Gastroesophageal sphincter (tissue), 4 donors: ENCODE measurements around the gene BRAT1. TPM values are rescaled to one million over a fixed set of nuclear protein-coding genes. Genes with fewer than 3 reads are reported as not detected.

Experiments used
- ATAC-seq: fragments of 150-250 bp; one replicate; pipeline ENCODE4 v1.9.1; 2016; ENCODE audit warnings: mild to moderate bottlenecking, moderate library complexity
- H3K27ac ChIP-seq, 4 donors: fragments of 200-600 bp; sonication (generic) in 3 of 4; 1 replicate in 3 of 4; 2 replicates in 1 of 4; pipeline ENCODE4 v1.5.1; 2016 to 2019
- H3K27me3 ChIP-seq: fragments of 200-600 bp; sonication (generic); one replicate; pipeline ENCODE4 v1.5.1; 2019
- H3K36me3 ChIP-seq, 2 donors: fragments of 200-600 bp; sonication (generic); one replicate each; pipeline ENCODE4 v1.5.1; 2019; ENCODE audit warnings: control low read depth in 1 of 2
- H3K4me1 ChIP-seq, 3 donors: fragments of 200-600 bp; sonication (generic); 1 replicate in 2 of 3; 2 replicates in 1 of 3; pipeline ENCODE4 v1.5.1; 2016 to 2019; ENCODE audit warnings: control low read depth in 2 of 3
- H3K4me3 ChIP-seq, 2 donors: fragments of 200-600 bp; sonication (generic); one replicate each; pipeline ENCODE4 v1.5.1; 2019; ENCODE audit warnings: mild to moderate bottlenecking in 1 of 2, moderate library complexity in 1 of 2
- H3K9me3 ChIP-seq, 3 donors: fragments of 200-600 bp; sonication (generic); one replicate each; pipeline ENCODE4 v1.5.1; 2017 to 2019; ENCODE audit warnings: control low read depth in 2 of 3
- EP300 ChIP-seq: sonication (generic); formaldehyde crosslinking; IDR thresholded peaks from one replicate; pipeline ENCODE4 v1.6.1; 2017; ENCODE audit warnings: antibody characterized with exemption, mild to moderate bottlenecking
- POLR2A ChIP-seq, 2 donors: fragments of 450-650 bp; IDR thresholded peaks; one replicate each; pipeline ENCODE4 v1.6.1; 2017; ENCODE audit warnings: antibody characterized with exemption in 2 of 2, mild to moderate bottlenecking in 2 of 2, moderate library complexity in 1 of 2
- POLR2AphosphoS5 ChIP-seq: sonication (generic); formaldehyde crosslinking; IDR thresholded peaks from one replicate; pipeline ENCODE4 v1.6.1; 2017; ENCODE audit warnings: antibody characterized with exemption
- WGBS, 2 donors: methylation state at CpG; one replicate each; pipeline ENCODE4 v1.1.5; 2018; ENCODE audit warnings: low coverage in 1 of 2; 5-methylcytosine and 5-hydroxymethylcytosine counted together
- total RNA-seq, 4 donors: library from RNA; depleted of rRNA; stranded (reverse); fragments of >200 nt; gene quantifications; one replicate each; pipeline ENCODE4 v1.1.0, GENCODE V29; 2016
- TF ChIP-seq, protein P1 (sequence below), 4 experiments: fragments of 200-600 bp in 2 of 4; fragments of 450-650 bp in 2 of 4; sonication (generic) in 1 of 4; IDR thresholded peaks; one replicate each; pipeline ENCODE4 v1.5.1; 2017 to 2019; ENCODE audit warnings: antibody characterized with exemption in 4 of 4, mild to moderate bottlenecking in 2 of 4, moderate library complexity in 2 of 4

BRAT1 gene
- total RNA-seq, 4 donors from 2014 or later = 19.9 to 36.0 (median 32.4) TPM

DNA sequence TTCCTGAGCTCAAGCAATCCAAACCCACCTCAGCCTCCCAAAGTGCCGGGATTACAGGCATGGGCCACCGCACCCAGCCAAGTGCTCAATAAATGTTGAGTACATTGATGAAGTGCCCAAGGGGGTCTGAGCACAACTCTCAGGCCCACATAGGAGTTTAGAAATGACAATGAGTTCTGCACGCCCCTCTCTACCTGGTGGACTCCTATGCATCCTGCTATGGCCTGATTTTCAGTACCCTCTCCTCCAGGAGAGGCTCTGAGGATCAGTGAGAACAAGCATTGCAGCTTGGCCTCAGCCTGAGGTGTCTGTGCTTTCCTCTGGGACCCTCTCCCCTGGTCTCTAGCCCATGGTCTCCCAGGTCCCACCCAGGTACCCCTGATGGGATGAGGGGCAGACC is 58.3 kb downstream of the BRAT1 start:
- Histone ChIP-seq H3K36me3 (no peaks in the 10 kb centered on the region), H3K27ac (no peak overlapping the region), H3K27me3 (peaks cover 85% of the 10 kb centered on the region), H3K4me3 (no peak overlapping the region), H3K9me3 (no peaks in the 10 kb centered on the region), H3K4me1 (peaks cover 0 to 36% (median 0%) of the 10 kb centered on the region in 3 donors)
- WGBS, 2 donors = 100% methylated on average over 1 of the region's 3 CpGs; no CpG with 5 or more reads in 1 of the 2 donors
- no peak for ATAC-seq
- TF ChIP-seq EP300 (no peak), POLR2AphosphoS5 (no peak), POLR2A (IDR thresholded peaks at IDR 0.05) (no peak)
- TF ChIP-seq, protein P1, sequence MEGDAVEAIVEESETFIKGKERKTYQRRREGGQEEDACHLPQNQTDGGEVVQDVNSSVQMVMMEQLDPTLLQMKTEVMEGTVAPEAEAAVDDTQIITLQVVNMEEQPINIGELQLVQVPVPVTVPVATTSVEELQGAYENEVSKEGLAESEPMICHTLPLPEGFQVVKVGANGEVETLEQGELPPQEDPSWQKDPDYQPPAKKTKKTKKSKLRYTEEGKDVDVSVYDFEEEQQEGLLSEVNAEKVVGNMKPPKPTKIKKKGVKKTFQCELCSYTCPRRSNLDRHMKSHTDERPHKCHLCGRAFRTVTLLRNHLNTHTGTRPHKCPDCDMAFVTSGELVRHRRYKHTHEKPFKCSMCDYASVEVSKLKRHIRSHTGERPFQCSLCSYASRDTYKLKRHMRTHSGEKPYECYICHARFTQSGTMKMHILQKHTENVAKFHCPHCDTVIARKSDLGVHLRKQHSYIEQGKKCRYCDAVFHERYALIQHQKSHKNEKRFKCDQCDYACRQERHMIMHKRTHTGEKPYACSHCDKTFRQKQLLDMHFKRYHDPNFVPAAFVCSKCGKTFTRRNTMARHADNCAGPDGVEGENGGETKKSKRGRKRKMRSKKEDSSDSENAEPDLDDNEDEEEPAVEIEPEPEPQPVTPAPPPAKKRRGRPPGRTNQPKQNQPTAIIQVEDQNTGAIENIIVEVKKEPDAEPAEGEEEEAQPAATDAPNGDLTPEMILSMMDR (IDR thresholded peaks at IDR 0.05) = no peak

- Histone ChIP-seq H3K9me3 (no peaks in the 10 kb centered on the region), H3K27ac (no peak overlapping the region), H3K4me3 (no peak overlapping the region), H3K4me1 (peaks cover 0 to 36% (median 0%) of the 10 kb centered on the region in 3 donors), H3K27me3 (peaks cover 78% of the 10 kb centered on the region), H3K36me3 (no peaks in the 10 kb centered on the region)
- 78% methylated on average over 5 of the region's 9 CpGs; no CpG with 5 or more reads in 1 of the 2 donors for WGBS, 2 donors
- no peak for ATAC-seq
- TF ChIP-seq POLR2AphosphoS5 (no peak), EP300 (no peak), POLR2A (IDR thresholded peaks at IDR 0.05) (no peak)
- TF ChIP-seq, protein P1 (IDR thresholded peaks at IDR 0.05) = no peak
Observed at GRCh38 chr7:2496375-2496774, 58.9 kb downstream of the BRAT1 start.

GRCh38 chr7:2495418-2496299 is 59.7 kb downstream of the BRAT1 start:
- TF ChIP-seq POLR2AphosphoS5 (no peak), POLR2A (IDR thresholded peaks at IDR 0.05) (no peak), EP300 (no peak)
- TF ChIP-seq, protein P1 (IDR thresholded peaks at IDR 0.05) = no peak
- Histone ChIP-seq H3K4me1 (peaks cover 0 to 36% (median 0%) of the 10 kb centered on the region in 3 donors), H3K4me3 (no peak overlapping the region), H3K27me3 (peaks cover 77% of the 10 kb centered on the region), H3K9me3 (no peaks in the 10 kb centered on the region), H3K36me3 (no peaks in the 10 kb centered on the region), H3K27ac (no peak overlapping the region)
- no peak for ATAC-seq
- 72 to 75% methylated on average over 5 to 12 of the region's 25 CpGs for WGBS, 2 donors

GRCh38 chr7:2494191-2495130 is 60.9 kb downstream of the BRAT1 start:
- no peaks in the 10 kb centered on the region for H3K36me3 ChIP-seq
- peaks cover 0 to 41% (median 6%) of the 10 kb centered on the region in 3 donors for H3K4me1 ChIP-seq
- no peak overlapping the region for H3K4me3 ChIP-seq
- TF ChIP-seq POLR2AphosphoS5 (no peak), POLR2A (IDR thresholded peaks at IDR 0.05) (no peak), EP300 (no peak)
- TF ChIP-seq, protein P1 (IDR thresholded peaks at IDR 0.05) = no peak
- no peak overlapping the region for H3K27ac ChIP-seq
- WGBS, 2 donors = 17% methylated on average over 1 of the region's 32 CpGs; no CpG with 5 or more reads in 1 of the 2 donors
- peaks cover 65% of the 10 kb centered on the region for H3K27me3 ChIP-seq
- ATAC-seq = no peak
- H3K9me3 ChIP-seq = no peaks in the 10 kb centered on the region
